Neural progenitor cell (in vitro differentiated cells): ENCODE measurements around the gene ARHGEF25.

Experiments
- CTCF ChIP-seq: fragments of 200-600 bp; sonication (generic); IDR thresholded peaks from 2 replicates; pipeline ENCODE4 v1.5.1; 2017; ENCODE audit warnings: antibody characterized with exemption, mild to moderate bottlenecking
- EZH2 ChIP-seq: fragments of 200-600 bp; sonication (generic); IDR thresholded peaks from 2 replicates; pipeline ENCODE4 v1.6.1; 2017; ENCODE audit warnings: antibody characterized with exemption, mild to moderate bottlenecking, moderate library complexity
- EZH2phosphoT487 ChIP-seq: fragments of 200-600 bp; sonication (generic); IDR thresholded peaks from 2 replicates; pipeline ENCODE4 v1.6.1; 2017; ENCODE audit warnings: antibody characterized with exemption

GRCh38 chr12:57619434-57620244 lies 8.4 kb downstream of the ARHGEF25 start:
- TF ChIP-seq CTCF, result no peak
- TF ChIP-seq EZH2phosphoT487, result peak; percentile 74
- peak; percentile 71 for TF ChIP-seq EZH2
